Hematopoietic multipotent progenitor cell treated with erythropoietin and hydrocortisone succinate and interleukin-3 and kit ligand, for 6 days (in vitro differentiated cells): ENCODE measurements around the gene PDE1C.
A peak's percentile ranks its signal among the peaks of the same experiment; 100 is the strongest.
"Not testable (repeated sequence)": the region's sequence is repeated elsewhere in the genome, so short reads cannot be mapped to it uniquely, and the experiment has no call there.

Experiments
- DNase-seq: peaks from one replicate; pipeline ENCODE4 v3.0.0-alpha.2; 2015

PDE1C gene

DNA sequence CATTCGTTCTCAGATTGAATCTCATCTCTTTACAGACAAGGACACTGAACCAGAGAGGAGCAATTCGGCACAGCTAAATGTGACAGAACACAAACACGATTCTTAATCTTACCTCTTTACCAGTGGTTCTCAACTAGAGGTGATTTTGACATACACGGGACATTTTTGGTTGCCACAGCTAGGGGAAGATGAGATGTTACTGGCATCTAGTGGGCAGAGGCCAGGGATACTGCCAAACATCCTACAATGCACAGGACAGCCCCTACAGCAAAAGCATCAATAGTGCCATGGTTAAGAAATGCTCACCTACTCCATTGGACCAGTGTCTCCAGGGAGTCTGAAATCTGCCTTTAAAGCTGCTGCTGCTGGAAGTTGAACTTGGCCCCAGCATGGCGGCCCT is 27.3 kb downstream of the PDE1C start:
- no peak for DNase-seq

DNA sequence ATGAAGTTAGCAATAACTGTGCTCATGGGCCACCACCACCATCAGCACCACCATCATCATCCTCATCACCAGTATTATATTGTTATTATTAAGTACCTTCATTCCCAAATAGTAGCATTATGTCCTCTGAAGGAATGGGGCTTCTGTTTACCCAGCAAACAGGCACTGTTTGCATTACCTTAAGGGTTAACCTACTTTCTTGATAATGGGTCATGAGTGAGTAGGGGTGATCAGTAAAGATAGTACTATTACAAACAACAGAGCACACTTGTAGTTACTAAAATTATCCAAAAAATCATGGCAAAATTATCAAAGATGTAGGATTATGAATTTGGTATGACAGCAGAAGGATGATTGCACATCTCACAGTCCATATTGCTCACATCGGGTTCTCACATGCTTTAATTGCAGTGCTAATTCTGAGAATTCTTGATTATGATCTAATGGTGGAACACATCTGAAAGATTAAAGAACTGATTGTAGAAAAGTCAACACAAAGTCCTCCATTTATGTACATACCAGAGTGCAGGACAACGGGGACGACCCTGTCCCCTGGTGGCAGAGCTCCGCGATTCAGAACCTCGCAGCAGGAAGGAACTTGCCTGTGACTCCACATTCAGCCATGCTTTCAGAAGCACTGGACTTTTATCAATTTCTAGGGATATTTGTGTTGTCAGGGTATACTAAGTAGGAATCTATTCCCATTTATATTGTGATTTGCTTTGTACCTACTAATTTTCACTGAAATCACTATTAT is 31.0 kb downstream of the PDE1C start:
- peak; percentile 13 for DNase-seq

GRCh38 chr7:32037650-32038198 is 32.5 kb downstream of the PDE1C start:
- no peak for DNase-seq

DNA sequence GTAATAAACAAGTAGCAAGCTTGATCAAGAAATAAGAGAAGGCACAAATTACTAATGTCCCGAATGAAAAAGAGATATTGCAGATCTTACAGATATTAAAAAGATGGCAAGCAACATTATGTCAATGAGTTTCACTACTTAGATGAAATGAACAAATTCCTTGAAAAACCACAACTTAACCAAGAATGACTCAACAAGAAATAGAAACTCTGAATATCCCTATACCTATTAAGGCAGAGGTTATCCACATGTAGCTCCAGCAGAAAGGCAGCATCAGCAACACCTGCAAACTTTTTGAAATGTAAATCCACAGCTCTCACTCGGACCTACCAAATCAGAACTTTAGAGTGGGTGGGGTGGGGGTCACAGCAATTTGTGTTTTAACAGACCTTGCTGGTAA is 33.6 kb downstream of the PDE1C start:
- DNase-seq, result peak; percentile 40

GRCh38 chr7:32034052-32034451 is 36.2 kb downstream of the PDE1C start:
- no peak for DNase-seq

- DNase-seq, result no peak
Measured at GRCh38 chr7:32033006-32033405, 37.2 kb downstream of the PDE1C start.

DNA sequence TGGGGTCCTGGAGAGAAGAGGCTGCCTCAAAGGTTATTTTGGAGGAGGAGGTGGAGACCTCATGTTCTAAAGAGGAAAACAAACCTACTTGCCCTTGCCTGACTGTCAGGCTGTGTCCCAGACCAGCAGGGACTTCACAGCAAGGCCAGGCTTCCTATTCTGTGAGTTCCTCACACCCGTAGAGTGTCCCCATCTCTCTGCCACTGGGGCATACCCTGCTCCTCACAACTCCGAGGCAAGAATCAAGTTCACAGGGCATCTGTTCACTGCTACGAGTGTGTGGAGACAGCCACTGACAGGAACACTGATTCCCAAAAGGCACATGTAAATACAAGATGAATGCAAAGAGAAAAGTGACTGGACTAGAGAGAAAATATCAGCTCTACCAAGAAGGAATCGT is 38.0 kb downstream of the PDE1C start:
- DNase-seq, result no peak

DNA sequence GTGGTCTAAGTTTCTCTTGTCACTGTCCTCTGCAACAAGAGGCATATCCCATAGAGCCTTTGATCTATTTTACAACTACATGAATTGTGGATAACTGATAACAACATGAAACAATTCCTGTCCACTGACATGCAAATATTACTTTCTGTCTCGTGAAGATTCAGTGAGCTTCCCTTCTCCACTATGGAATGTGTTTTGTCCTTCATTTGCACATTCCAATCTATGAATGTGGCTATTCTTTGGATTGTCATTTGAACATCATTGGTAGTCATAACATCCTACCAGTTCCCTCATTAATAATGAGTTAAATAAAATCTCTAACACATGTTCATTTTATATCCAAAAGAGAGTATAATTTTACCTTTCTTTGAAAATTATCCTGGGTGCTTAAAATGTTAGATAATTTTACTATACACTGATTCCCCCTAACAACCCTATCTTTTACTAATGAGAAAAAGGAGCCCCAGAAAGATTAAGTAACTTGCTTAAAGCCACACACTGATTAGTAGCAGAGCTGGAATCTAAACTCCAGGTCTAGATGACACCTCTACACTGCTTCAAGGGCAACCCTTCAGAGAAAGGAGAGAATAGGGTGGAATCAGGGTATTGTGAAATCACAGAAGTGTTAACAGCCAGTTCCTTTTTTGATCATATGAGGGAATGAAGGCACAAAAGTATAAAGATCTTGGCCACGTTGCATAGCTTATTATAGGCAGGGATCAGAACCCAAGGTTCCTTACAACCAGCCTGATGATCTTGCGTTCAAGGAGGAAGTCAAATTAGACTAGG is 39.1 kb downstream of the PDE1C start:
- peak; percentile 33 for DNase-seq

- DNase-seq, result no peak
Measured at GRCh38 chr7:32026083-32026425, 44.2 kb downstream of the PDE1C start.

DNA sequence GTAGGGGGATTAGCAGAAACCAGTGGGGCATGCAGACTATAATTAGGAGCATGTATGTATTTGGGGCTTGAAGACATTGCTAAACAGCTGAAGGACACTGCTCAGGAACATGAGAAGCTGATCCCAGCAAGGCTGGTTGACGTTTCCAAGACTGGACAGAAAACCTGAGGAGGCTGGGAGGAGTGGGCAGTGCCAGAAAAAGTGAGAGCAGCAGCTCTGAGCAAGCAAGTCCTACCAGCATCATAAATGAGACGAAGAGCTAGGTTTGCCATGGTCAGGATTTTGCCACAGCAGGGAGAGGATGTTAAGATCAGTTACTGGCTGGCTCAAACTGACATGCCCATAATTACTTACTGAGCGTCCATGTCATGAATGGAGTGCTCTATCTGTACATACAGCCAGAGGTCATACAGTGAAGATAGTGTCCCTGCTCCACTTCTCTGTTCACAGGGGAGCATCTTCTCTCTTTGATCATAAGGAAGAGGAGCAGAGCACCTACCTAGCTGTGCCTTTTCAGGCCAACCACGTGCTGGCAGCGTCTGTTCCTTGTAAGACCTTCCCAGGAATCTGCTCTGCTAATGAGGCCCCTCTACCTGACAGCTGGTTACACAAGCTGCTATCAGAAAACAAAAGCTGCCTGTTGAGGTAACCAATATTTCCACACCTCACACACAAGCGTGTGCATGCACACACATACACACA is 44.7 kb downstream of the PDE1C start:
- DNase-seq, result no peak

DNA sequence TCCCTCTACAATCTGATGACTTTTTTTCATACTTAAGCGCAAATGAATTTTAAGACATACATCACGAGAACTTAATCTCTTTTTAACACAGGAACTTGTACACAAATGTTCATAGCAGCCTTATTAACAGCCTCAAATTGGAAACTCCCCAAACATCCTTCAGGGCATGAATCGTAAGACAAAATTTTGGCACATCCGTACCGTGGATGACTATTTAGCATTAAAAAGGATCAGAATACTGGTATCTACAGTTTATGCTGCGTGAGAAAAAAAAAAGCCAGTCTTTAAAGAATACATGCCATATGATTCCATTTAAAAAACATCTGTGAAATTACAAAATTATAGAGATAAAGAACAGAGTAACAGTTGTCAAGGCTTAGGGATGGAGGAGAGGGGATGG is 46.8 kb downstream of the PDE1C start:
- no peak for DNase-seq

DNA sequence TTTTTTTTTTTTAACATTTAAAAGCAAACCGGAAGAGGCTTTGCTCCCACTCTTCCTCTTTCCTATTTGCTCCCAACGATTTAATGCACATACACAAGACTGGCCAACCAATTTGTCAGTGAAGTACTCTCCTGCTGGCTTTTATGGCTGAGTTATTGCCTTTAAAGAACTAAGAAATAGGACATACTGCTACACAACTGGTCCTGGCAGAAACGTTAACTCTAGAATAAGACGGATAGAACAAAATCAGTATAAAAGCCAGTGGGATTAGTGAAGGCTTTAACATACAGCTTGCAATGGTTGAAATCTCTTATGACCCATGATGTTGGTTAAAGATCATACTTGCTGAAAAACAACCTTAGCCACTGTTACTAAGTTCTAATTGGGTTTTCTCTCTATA is 47.2 kb downstream of the PDE1C start:
- no peak for DNase-seq

- no peak for DNase-seq
Measured at GRCh38 chr7:32020551-32021159, 49.6 kb downstream of the PDE1C start.

- no peak for DNase-seq
Measured at GRCh38 chr7:32018845-32019578, 51.2 kb downstream of the PDE1C start.

- no peak for DNase-seq
Measured at GRCh38 chr7:32015133-32015532, 55.1 kb downstream of the PDE1C start.

DNA sequence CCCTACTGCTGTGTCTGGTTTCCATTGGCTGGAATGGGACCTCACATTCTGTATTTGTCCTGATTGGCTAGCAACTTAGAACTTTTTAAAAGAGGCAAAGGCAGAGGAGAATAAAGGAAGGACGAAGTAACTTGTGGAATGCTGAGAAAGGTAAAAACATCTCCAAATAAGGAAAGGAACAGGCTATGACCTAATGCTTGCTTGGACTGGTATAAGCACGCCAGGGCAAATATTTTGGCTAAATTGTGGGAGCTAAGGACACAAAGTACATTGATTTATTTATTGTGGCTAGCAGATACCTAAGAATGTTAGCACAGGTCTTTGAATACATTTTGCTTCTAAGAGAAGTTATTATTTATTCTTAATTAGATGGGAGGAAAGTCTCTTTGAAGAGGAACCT is 56.7 kb downstream of the PDE1C start:
- not testable (repeated sequence) for DNase-seq

GRCh38 chr7:32005577-32005976 is 64.6 kb downstream of the PDE1C start:
- no peak for DNase-seq

GRCh38 chr7:32001948-32002347 is 68.3 kb downstream of the PDE1C start:
- no peak for DNase-seq

- no peak for DNase-seq
Measured at GRCh38 chr7:31997423-31997822, 72.8 kb downstream of the PDE1C start.

DNA sequence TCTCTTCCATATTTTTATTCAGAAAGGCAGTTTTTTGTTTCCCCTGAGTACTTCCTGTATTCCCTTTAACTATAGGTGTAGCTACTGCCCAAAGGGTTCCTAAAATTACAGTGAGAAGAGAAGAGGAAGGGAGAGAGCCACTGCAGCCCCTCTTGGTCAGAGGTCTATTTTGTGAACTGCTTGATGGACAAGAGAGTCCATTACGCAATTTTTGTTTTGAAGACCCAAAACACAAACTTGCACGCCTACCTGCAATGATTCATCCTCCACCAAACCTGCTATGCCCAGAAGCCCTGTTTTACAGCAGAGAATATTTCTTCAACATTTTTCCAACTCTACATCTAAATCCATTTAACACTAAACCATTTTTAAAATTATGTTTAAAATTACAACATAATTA is 75.1 kb downstream of the PDE1C start:
- no peak for DNase-seq

DNA sequence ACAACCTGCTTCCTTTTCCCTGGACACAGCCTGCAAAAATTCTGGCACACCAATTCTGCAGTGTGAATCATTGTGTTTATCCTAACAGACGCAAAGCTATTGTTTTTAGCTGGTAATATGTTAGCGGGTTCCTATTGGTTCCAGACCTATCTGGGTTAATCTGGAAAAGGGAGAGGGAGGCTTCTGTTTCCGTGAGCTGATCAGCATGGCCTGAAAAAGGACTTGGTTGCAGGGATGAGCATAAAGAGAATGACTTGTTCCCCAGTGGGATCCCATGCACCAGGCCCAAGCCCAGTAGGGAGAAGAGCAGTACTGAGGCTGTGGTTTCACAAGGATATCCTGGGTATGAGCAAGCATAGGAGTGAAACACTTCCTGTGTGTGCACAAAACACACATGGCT is 78.4 kb downstream of the PDE1C start:
- no peak for DNase-seq

DNA sequence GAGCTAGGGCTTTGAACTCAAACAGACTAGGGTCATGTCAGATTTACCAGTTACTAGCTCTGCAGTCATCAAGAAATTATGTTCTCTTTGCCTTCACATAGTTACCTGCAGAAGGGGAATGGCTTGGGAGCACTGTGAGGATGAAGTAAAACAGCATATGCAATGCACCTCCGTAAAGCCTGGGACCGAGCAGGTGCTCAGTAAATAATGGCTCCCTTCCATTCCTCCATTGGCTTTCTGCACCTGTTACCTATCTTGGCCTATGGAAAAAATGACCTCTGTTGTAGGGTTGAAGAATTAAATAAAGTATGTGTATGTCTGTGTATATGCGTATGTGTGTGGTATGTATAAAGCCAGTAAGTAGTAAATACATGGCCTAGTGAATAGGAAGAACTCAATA is 78.8 kb downstream of the PDE1C start:
- no peak for DNase-seq
